ENCODE results near the gene ANKUB1. TPM values are rescaled to one million over a fixed set of nuclear protein-coding genes. Genes with fewer than 3 reads are reported as not detected.
A peak's percentile ranks its signal among the peaks of the same experiment; 100 is the strongest.

ANKUB1 gene
- polyA plus RNA-seq, 3 donors, result 0.05 TPM; not detected in 2

DNA sequence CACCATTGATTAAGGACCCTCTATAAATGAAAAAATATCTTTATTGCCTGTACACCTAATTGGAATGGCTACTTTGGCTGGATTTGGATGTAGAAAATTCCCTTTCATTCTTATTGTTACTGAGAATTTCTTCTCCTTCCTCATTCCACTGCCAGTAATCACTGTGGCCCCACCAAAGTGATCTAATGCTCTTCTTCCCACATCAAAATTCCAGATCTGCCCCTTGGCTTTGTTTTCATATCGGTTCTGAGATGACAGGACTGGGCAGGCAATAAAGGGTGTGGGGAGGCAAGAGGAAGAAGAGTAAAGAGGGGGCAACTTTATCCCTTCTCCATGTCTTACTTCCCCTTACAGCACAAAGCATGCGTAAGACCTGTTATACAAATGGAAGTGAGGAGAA, 2.1 kb downstream of the ANKUB1 start:
- Mint-ChIP-seq H3K4me1 (peaks cover 6% of the 10 kb centered on the region), H3K27me3 (ENCODE audit: low read depth in 3 of 3) (peaks cover 0 to 4% (median 3%) of the 10 kb centered on the region in 3 donors), H3K36me3 (no peaks in the 10 kb centered on the region), H3K9me3 (peaks cover 0 to 2% (median 0%) of the 10 kb centered on the region in 7 donors), H3K27ac (no peak overlapping the region), H3K4me3 (no peak overlapping the region)
- Histone ChIP-seq H3K4me3 (replicated peaks in 1 of 3; ENCODE audit: low read depth in 2 of 3, low read length in 3 of 3) (no peak overlapping the region), H3K9me3 (replicated peaks in 1 of 2; ENCODE audit: control insufficient read depth in 1 of 2, insufficient read depth in 1 of 2, low read length in 2 of 2) (no peaks in the 10 kb centered on the region), H3K4me2 (replicated peaks; ENCODE audit: extremely low read depth, low read length, poor library complexity, severe bottlenecking) (no peak overlapping the region), H3K27me3 (ENCODE audit: control insufficient read depth in 2 of 2, insufficient read depth in 2 of 2, low read length in 2 of 2) (no peaks in the 10 kb centered on the region), H3K4me1 (ENCODE audit: control insufficient read depth in 1 of 2, insufficient read depth in 2 of 2, low read length in 2 of 2) (peaks cover 0 to 3% of the 10 kb centered on the region in 2 donors), H3K27ac (ENCODE audit: low read depth in 1 of 2, low read length in 2 of 2) (no peak overlapping the region), H2AFZ (ENCODE audit: insufficient read depth, low read depth, low read length, poor library complexity, severe bottlenecking) (peak overlapping the region; percentile 0), H4K20me1 (ENCODE audit: insufficient read depth, low read length) (no peaks in the 10 kb centered on the region), H3K36me3 (replicated peaks in 1 of 2; ENCODE audit: control insufficient read depth in 1 of 2, insufficient read depth in 2 of 2, low read length in 2 of 2) (no peaks in the 10 kb centered on the region), H3K79me2 (ENCODE audit: insufficient read depth, low read length) (no peaks in the 10 kb centered on the region), H3K9ac (ENCODE audit: insufficient read depth, low read length, poor library complexity, severe bottlenecking) (no peak overlapping the region)
- intact Hi-C loops (cut with micrococcal nuclease), result no loop called here
- no peak for DNase-seq
- WGBS (ENCODE audit: insufficient coverage), result no CpG with 5 or more reads among the region's 2 CpGs
- TF ChIP-seq, protein P1, sequence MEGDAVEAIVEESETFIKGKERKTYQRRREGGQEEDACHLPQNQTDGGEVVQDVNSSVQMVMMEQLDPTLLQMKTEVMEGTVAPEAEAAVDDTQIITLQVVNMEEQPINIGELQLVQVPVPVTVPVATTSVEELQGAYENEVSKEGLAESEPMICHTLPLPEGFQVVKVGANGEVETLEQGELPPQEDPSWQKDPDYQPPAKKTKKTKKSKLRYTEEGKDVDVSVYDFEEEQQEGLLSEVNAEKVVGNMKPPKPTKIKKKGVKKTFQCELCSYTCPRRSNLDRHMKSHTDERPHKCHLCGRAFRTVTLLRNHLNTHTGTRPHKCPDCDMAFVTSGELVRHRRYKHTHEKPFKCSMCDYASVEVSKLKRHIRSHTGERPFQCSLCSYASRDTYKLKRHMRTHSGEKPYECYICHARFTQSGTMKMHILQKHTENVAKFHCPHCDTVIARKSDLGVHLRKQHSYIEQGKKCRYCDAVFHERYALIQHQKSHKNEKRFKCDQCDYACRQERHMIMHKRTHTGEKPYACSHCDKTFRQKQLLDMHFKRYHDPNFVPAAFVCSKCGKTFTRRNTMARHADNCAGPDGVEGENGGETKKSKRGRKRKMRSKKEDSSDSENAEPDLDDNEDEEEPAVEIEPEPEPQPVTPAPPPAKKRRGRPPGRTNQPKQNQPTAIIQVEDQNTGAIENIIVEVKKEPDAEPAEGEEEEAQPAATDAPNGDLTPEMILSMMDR (IDR thresholded peaks at IDR 0.05), result no peak

GRCh38 chr3:149784064-149784704, 8.2 kb downstream of the ANKUB1 start:
- peaks cover 48% of the 10 kb centered on the region for H3K4me1 Mint-ChIP-seq
- Histone ChIP-seq H3K79me2 (ENCODE audit: insufficient read depth, low read length) (no peaks in the 10 kb centered on the region), H3K9me3 (replicated peaks in 1 of 2; ENCODE audit: control insufficient read depth in 1 of 2, insufficient read depth in 1 of 2, low read length in 2 of 2) (no peaks in the 10 kb centered on the region), H3K9ac (ENCODE audit: insufficient read depth, low read length, poor library complexity, severe bottlenecking) (no peak overlapping the region), H4K20me1 (ENCODE audit: insufficient read depth, low read length) (no peaks in the 10 kb centered on the region), H3K36me3 (replicated peaks in 1 of 2; ENCODE audit: control insufficient read depth in 1 of 2, insufficient read depth in 2 of 2, low read length in 2 of 2) (no peaks in the 10 kb centered on the region), H3K4me3 (replicated peaks in 1 of 3; ENCODE audit: low read depth in 2 of 3, low read length in 3 of 3) (peak overlapping the region in 1 of 3 experiments; percentile 53), H3K27me3 (ENCODE audit: control insufficient read depth in 2 of 2, insufficient read depth in 2 of 2, low read length in 2 of 2) (no peaks in the 10 kb centered on the region), H3K4me2 (replicated peaks; ENCODE audit: extremely low read depth, low read length, poor library complexity, severe bottlenecking) (peak overlapping the region; percentile 49), H3K4me1 (ENCODE audit: control insufficient read depth in 1 of 2, insufficient read depth in 2 of 2, low read length in 2 of 2) (peaks cover 44 to 52% of the 10 kb centered on the region in 2 donors), H2AFZ (ENCODE audit: insufficient read depth, low read depth, low read length, poor library complexity, severe bottlenecking) (peak overlapping the region; percentile 62), H3K27ac (ENCODE audit: low read depth in 1 of 2, low read length in 2 of 2) (peak overlapping the region; percentile 18 to 70)
- WGBS (ENCODE audit: insufficient coverage), result 94% methylated on average over 3 of the region's 5 CpGs
- intact Hi-C loops (cut with micrococcal nuclease), result no loop called here
- TF ChIP-seq, protein P1 (IDR thresholded peaks at IDR 0.05), result no peak
- no peaks in the 10 kb centered on the region for H3K36me3 Mint-ChIP-seq
- H3K27ac Mint-ChIP-seq, result peak overlapping the region; percentile 78 to 94 (median 90)
- no peaks in the 10 kb centered on the region for H3K27me3 Mint-ChIP-seq (ENCODE audit: low read depth in 3 of 3)
- peaks cover 0 to 2% (median 0%) of the 10 kb centered on the region in 7 donors for H3K9me3 Mint-ChIP-seq
- DNase-seq, result no peak
- no peak overlapping the region for H3K4me3 Mint-ChIP-seq

Measured in CD14-positive monocyte (primary cell).